Breast epithelium (tissue), 4 donors: ENCODE results near the gene SYT2. TPM values are rescaled to one million over a fixed set of nuclear protein-coding genes. Genes with fewer than 3 reads are reported as not detected.

Experiments
- DNase-seq, 2 donors: peaks; one replicate each; pipeline ENCODE4 v3.0.0-alpha.2; 2019; ENCODE audit warnings: low spot score in 2 of 2
- H3K27ac ChIP-seq, 2 donors: fragments of 200-600 bp; sonication (generic) in 1 of 2; one replicate each; pipeline ENCODE4 v1.5.1; 2016 to 2019; ENCODE audit warnings: mild to moderate bottlenecking in 1 of 2
- H3K27me3 ChIP-seq, 2 donors: fragments of 200-600 bp; sonication (generic) in 1 of 2; one replicate each; pipeline versions ENCODE4 v1.5.1 to v1.6.0; 2017 to 2019; ENCODE audit warnings: control low read depth in 1 of 2, mild to moderate bottlenecking in 1 of 2
- H3K36me3 ChIP-seq: fragments of 200-600 bp; one replicate; pipeline ENCODE4 v1.5.1; 2019
- H3K4me1 ChIP-seq, 2 donors: fragments of 200-600 bp; sonication (generic); one replicate each; pipeline ENCODE4 v1.5.1; 2016 to 2019; ENCODE audit warnings: control low read depth in 1 of 2
- H3K4me3 ChIP-seq, 3 donors: fragments of 200-600 bp; sonication (generic); 1 replicate in 2 of 3; 2 replicates in 1 of 3; pipeline ENCODE4 v1.5.1; 2016 to 2019; ENCODE audit warnings: mild to moderate bottlenecking in 3 of 3, moderate library complexity in 2 of 3
- H3K9me3 ChIP-seq, 2 donors: fragments of 200-600 bp; sonication (generic) in 1 of 2; one replicate each; pipeline ENCODE4 v1.5.1; 2016 to 2019; ENCODE audit warnings: control low read depth in 1 of 2
- CTCF ChIP-seq, 3 donors: fragments of 450-650 bp; IDR thresholded peaks; one replicate each; pipeline ENCODE4 v1.5.1; 2016 to 2017; ENCODE audit warnings: antibody characterized with exemption in 3 of 3, mild to moderate bottlenecking in 3 of 3, moderate library complexity in 3 of 3
- POLR2A ChIP-seq: fragments of 450-650 bp; IDR thresholded peaks from one replicate; pipeline ENCODE4 v1.6.1; 2016; ENCODE audit warnings: antibody characterized with exemption, mild to moderate bottlenecking, moderate library complexity
- POLR2AphosphoS5 ChIP-seq, 3 donors: sonication (generic); formaldehyde crosslinking; IDR thresholded peaks; one replicate each; pipeline ENCODE4 v1.6.1; 2017; ENCODE audit warnings: antibody characterized with exemption in 3 of 3
- intact Hi-C: fragments of 100-400 bp; cut with DNase I; formaldehyde crosslinking; loops from one replicate; pipeline ENCODE4 v1.15.1; 2023; ENCODE audit warnings: low total_unique reads
- total RNA-seq, 3 donors: library from RNA; depleted of rRNA; stranded (reverse); fragments of >200 nt; gene quantifications; one replicate each; pipeline ENCODE4 v1.1.0, GENCODE V29; 2016

The SYT2 gene
- total RNA-seq, 3 donors from 2014 or later, result under 0.01 to 0.15 (median under 0.01) TPM

GRCh38 chr1:202645097-202645476, 65.2 kb downstream of the SYT2 start:
- peaks cover 0 to 10% of the 10 kb centered on the region in 2 donors for H3K27me3 ChIP-seq
- intact Hi-C loops, result no loop called here
- DNase-seq, result no peak
- TF ChIP-seq CTCF (IDR thresholded peaks at IDR 0.05), result no peak
- no peak for TF ChIP-seq POLR2AphosphoS5 (IDR thresholded peaks at IDR 0.05)
- TF ChIP-seq POLR2A, result no peak
- H3K27ac ChIP-seq, result no peak overlapping the region
- no peaks in the 10 kb centered on the region for H3K36me3 ChIP-seq
- peaks cover 0 to 5% of the 10 kb centered on the region in 2 donors for H3K4me1 ChIP-seq
- H3K9me3 ChIP-seq, result no peaks in the 10 kb centered on the region
- no peak overlapping the region for H3K4me3 ChIP-seq

- H3K36me3 ChIP-seq, result no peaks in the 10 kb centered on the region
- TF ChIP-seq CTCF (IDR thresholded peaks at IDR 0.05) (no peak), POLR2AphosphoS5 (IDR thresholded peaks at IDR 0.05) (no peak), POLR2A (no peak)
- no peak for DNase-seq
- H3K27ac ChIP-seq, result no peak overlapping the region
- H3K4me1 ChIP-seq, result peaks cover 0 to 5% of the 10 kb centered on the region in 2 donors
- H3K4me3 ChIP-seq, result peak overlapping the region in 2 of 3 donors; percentile 48 to 72
- no peaks in the 10 kb centered on the region for H3K9me3 ChIP-seq
- intact Hi-C loops, result no loop called here
- peaks cover 0 to 10% of the 10 kb centered on the region in 2 donors for H3K27me3 ChIP-seq
These were observed 65.8 kb downstream of the SYT2 start for GRCh38 chr1:202644219-202645096.

GRCh38 chr1:202643397-202644218, 66.6 kb downstream of the SYT2 start:
- intact Hi-C loops, result no loop called here
- Histone ChIP-seq H3K27me3 (peaks cover 0 to 10% of the 10 kb centered on the region in 2 donors), H3K4me3 (peak overlapping the region; percentile 14 to 72 (median 48)), H3K9me3 (no peaks in the 10 kb centered on the region), H3K4me1 (peaks cover 0 to 5% of the 10 kb centered on the region in 2 donors), H3K36me3 (no peaks in the 10 kb centered on the region), H3K27ac (no peak overlapping the region)
- TF ChIP-seq POLR2AphosphoS5 (IDR thresholded peaks at IDR 0.05) (no peak), POLR2A (no peak), CTCF (IDR thresholded peaks at IDR 0.05) (no peak)
- DNase-seq, result no peak

- intact Hi-C loops, result no loop called here
- Histone ChIP-seq H3K27ac (no peak overlapping the region), H3K4me1 (peaks cover 0 to 5% of the 10 kb centered on the region in 2 donors), H3K36me3 (no peaks in the 10 kb centered on the region), H3K4me3 (peak overlapping the region; percentile 14 to 72 (median 48)), H3K9me3 (no peaks in the 10 kb centered on the region), H3K27me3 (peaks cover 0 to 10% of the 10 kb centered on the region in 2 donors)
- TF ChIP-seq POLR2A (no peak), POLR2AphosphoS5 (IDR thresholded peaks at IDR 0.05) (no peak), CTCF (IDR thresholded peaks at IDR 0.05) (no peak)
- DNase-seq, result no peak
These were observed 67.5 kb downstream of the SYT2 start for GRCh38 chr1:202642619-202643291.
